ENCODE data around the gene LIPG.

GRCh38 chr18:49519101-49519971 is 42.5 kb upstream of the LIPG start:
- TF ChIP-seq ZNF664 (tag by site-specific recombination; IDR thresholded peaks at IDR 0.05) (no peak), CTCF (tag by site-specific recombination; IDR thresholded peaks at IDR 0.05) (no peak)
